Measurements from ENCODE around the gene SGCD. TPM values are rescaled to one million over a fixed set of nuclear protein-coding genes. Genes with fewer than 3 reads are reported as not detected.

SGCD gene
- total RNA-seq, 8 experiments from 2014 or later, result 0.29 to 56.2 (median 7.9) TPM

- ATAC-seq (replicated peaks in 6 of 8), result peak in 3 of 8 experiments; percentile 28 to 89 (median 53)
- Histone ChIP-seq H3K4me3 (no peak overlapping the region), H3K27ac (no peak overlapping the region), H3K4me1 (replicated peaks in 1 of 2) (peaks cover 32 to 34% of the 10 kb centered on the region in 2 donors)
- WGBS, 10 experiments, result 0 to 100% (median 79%) methylated on average over 1 to 2 of the region's 2 CpGs; no CpG with 5 or more reads in 1 of the 10 experiments
- in situ Hi-C loops (cut with MboI; ENCODE audit: low pct_unique_long_range_greater_than_20kb in 2 of 9, low sequenced_read_pairs in 9 of 9, unreplicated experiment in 9 of 9), result no loop called here
Measured at GRCh38 chr5:156691572-156691971, 364.6 kb downstream of the SGCD start.

GRCh38 chr5:156693113-156693512 is 366.1 kb downstream of the SGCD start:
- 57 to 100% (median 80%) methylated on average over 1 of the region's 1 CpG; no CpG with 5 or more reads in 3 of the 10 experiments for WGBS, 10 experiments
- Histone ChIP-seq H3K4me3 (no peak overlapping the region), H3K4me1 (replicated peaks in 1 of 2) (peaks cover 17 to 20% of the 10 kb centered on the region in 2 donors), H3K27ac (no peak overlapping the region)
- no peak for ATAC-seq (replicated peaks in 6 of 8)
- in situ Hi-C loops (cut with MboI; ENCODE audit: low pct_unique_long_range_greater_than_20kb in 2 of 9, low sequenced_read_pairs in 9 of 9, unreplicated experiment in 9 of 9), result no loop called here

GRCh38 chr5:156694598-156694997 is 367.6 kb downstream of the SGCD start:
- no peak overlapping the region for H3K27ac ChIP-seq
- WGBS, 10 experiments, result 22 to 100% (median 69%) methylated on average over 1 to 2 of the region's 2 CpGs; no CpG with 5 or more reads in 1 of the 10 experiments
- ATAC-seq (replicated peaks in 6 of 8), result no peak
- peaks cover 10 to 14% of the 10 kb centered on the region in 2 donors for H3K4me1 ChIP-seq (replicated peaks in 1 of 2)
- in situ Hi-C loops (cut with MboI; ENCODE audit: low pct_unique_long_range_greater_than_20kb in 2 of 9, low sequenced_read_pairs in 9 of 9, unreplicated experiment in 9 of 9), result no loop called here
- H3K4me3 ChIP-seq, result no peak overlapping the region

GRCh38 chr5:156695774-156696173 is 368.8 kb downstream of the SGCD start:
- no peak for ATAC-seq (replicated peaks in 6 of 8)
- in situ Hi-C loops (cut with MboI; ENCODE audit: low pct_unique_long_range_greater_than_20kb in 2 of 9, low sequenced_read_pairs in 9 of 9, unreplicated experiment in 9 of 9), result no loop called here
- WGBS, 10 experiments, result 57 to 100% (median 92%) methylated on average over 1 to 2 of the region's 2 CpGs; no CpG with 5 or more reads in 4 of the 10 experiments

DNA sequence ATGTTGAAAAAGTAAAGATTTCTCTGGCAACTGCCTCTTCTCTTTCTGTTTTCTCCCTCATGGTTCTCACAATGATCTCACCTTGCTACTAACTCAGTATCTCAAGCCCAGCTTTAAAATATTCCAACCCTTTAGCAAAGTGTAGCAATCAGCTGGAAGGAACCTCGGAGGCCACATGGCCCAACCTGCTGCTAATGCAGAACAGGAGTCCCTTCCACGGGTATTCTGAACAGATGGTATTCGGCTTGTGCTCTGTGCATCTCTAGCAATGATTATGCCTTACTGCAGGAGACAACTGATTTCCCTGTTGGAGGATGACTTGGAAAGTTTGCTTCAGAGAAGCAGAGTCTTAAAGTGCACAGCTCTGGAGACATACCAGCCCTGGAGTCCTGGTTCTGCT is 371.4 kb downstream of the SGCD start:
- peaks cover 10% of the 10 kb centered on the region in 2 donors for H3K4me1 ChIP-seq (replicated peaks in 1 of 2)
- 0 to 43% (median 0%) methylated on average over 1 to 2 of the region's 3 CpGs; no CpG with 5 or more reads in 5 of the 10 experiments for WGBS, 10 experiments

More at GRCh38 chr5:156695774-156696173, 368.8 kb downstream of the SGCD start:
- Histone ChIP-seq H3K4me3 (no peak overlapping the region), H3K27ac (no peak overlapping the region), H3K4me1 (replicated peaks in 1 of 2) (peaks cover 10 to 14% of the 10 kb centered on the region in 2 donors)

GRCh38 chr5:156699147-156699546 is 372.2 kb downstream of the SGCD start:
- no peak overlapping the region for H3K4me3 ChIP-seq
- peaks cover 2% of the 10 kb centered on the region in 2 donors for H3K4me1 ChIP-seq (replicated peaks in 1 of 2)
- no peak overlapping the region for H3K27ac ChIP-seq
- no peak for ATAC-seq (replicated peaks in 6 of 8)
- WGBS, 10 experiments, result 67 to 100% (median 100%) methylated on average over 1 of the region's 1 CpG; no CpG with 5 or more reads in 1 of the 10 experiments
- in situ Hi-C loops (cut with MboI; ENCODE audit: low pct_unique_long_range_greater_than_20kb in 2 of 9, low sequenced_read_pairs in 9 of 9, unreplicated experiment in 9 of 9), result no loop called here

More for the DNA sequence above, 371.4 kb downstream of the SGCD start:
- peak in 2 of 8 experiments; percentile 23 to 51 for ATAC-seq (replicated peaks in 6 of 8)
- Histone ChIP-seq H3K27ac (no peak overlapping the region), H3K4me3 (no peak overlapping the region)
- in situ Hi-C loops (cut with MboI; ENCODE audit: low pct_unique_long_range_greater_than_20kb in 2 of 9, low sequenced_read_pairs in 9 of 9, unreplicated experiment in 9 of 9), result no loop called here

DNA sequence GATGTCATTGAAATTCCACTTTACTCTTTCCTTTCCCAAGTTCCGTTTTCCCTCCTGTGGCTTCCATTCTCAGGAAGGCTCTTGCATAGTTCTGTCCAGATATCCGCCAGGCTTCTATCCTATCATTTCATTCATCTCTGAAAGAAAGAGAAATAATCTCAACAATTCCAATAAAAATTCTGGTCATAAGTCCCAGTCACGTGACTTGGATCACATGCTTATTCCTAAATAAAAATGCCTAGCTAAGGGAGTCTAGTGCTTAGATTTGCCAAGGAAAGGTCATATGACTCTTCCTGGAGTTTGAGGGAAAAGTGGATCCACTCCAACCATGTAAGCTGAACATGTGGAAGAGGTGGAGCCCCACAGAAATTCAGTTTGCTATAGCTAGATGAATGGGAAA is 377.2 kb downstream of the SGCD start:
- H3K4me3 ChIP-seq, result no peak overlapping the region

DNA sequence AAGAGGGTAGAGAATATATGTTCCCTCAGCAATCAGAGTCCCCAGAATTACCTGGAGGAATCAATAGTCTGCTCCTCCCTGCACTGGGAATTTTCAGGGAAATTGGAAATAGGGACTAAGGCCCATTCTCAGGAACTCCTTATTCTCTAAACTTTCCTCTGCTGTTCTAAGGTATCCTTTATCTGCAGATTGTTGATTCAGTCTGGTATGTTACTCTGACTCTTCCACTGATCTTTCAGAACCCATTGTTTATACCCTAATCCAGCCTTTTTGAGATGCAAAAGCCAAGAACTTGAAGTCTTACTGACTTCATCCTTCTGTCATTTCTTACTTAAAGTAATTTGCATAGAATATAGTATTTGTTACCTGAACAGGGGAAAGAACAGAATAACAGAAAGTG is 379.7 kb downstream of the SGCD start:
- no peak for ATAC-seq (replicated peaks in 6 of 8)
- Histone ChIP-seq H3K4me1 (replicated peaks in 1 of 2) (peaks cover 7 to 9% of the 10 kb centered on the region in 2 donors), H3K4me3 (no peak overlapping the region), H3K27ac (no peak overlapping the region)
- in situ Hi-C loops (cut with MboI; ENCODE audit: low pct_unique_long_range_greater_than_20kb in 2 of 9, low sequenced_read_pairs in 9 of 9, unreplicated experiment in 9 of 9), result no loop called here

More for the DNA sequence above, 377.2 kb downstream of the SGCD start:
- Histone ChIP-seq H3K27ac (no peak overlapping the region), H3K4me1 (replicated peaks in 1 of 2) (peaks cover 5 to 6% of the 10 kb centered on the region in 2 donors)
- in situ Hi-C loops (cut with MboI; ENCODE audit: low pct_unique_long_range_greater_than_20kb in 2 of 9, low sequenced_read_pairs in 9 of 9, unreplicated experiment in 9 of 9), result no loop called here
- ATAC-seq (replicated peaks in 6 of 8), result no peak
- 79 to 100% (median 100%) methylated on average over 1 to 3 of the region's 3 CpGs; no CpG with 5 or more reads in 1 of the 10 experiments for WGBS, 10 experiments

- H3K4me1 ChIP-seq (replicated peaks in 1 of 2), result peaks cover 7 to 9% of the 10 kb centered on the region in 2 donors
- no peak overlapping the region for H3K27ac ChIP-seq
- no peak overlapping the region for H3K4me3 ChIP-seq
- 63 to 100% (median 87%) methylated on average over 1 to 2 of the region's 2 CpGs for WGBS, 10 experiments
- in situ Hi-C loops (cut with MboI; ENCODE audit: low pct_unique_long_range_greater_than_20kb in 2 of 9, low sequenced_read_pairs in 9 of 9, unreplicated experiment in 9 of 9), result no loop called here
- no peak for ATAC-seq (replicated peaks in 6 of 8)
Measured at GRCh38 chr5:156707750-156708149, 380.8 kb downstream of the SGCD start.

DNA sequence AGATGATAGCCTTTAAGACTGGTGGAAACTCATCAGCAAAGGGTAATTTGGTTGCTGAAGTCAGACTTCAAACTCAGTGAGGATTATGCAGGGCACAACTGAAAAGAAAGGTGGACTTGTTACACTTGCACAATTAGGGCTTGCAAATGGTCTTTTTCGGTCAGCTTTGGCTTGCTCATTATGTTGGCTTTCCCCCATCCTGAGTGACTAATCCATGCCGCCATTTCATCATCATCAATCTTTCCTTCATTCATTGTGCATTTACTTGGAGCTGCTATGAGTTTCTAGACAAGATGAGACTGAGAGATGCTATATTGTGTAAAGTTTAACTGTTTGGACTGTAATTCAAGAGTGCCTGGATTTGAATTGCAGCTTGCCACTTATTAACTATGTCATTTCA is 388.3 kb downstream of the SGCD start:
- Histone ChIP-seq H3K27ac (no peak overlapping the region), H3K4me3 (no peak overlapping the region), H3K4me1 (replicated peaks in 1 of 2) (peaks cover 0 to 6% of the 10 kb centered on the region in 2 donors)
- 36 to 94% (median 57%) methylated on average over 1 to 2 of the region's 2 CpGs; no CpG with 5 or more reads in 3 of the 10 experiments for WGBS, 10 experiments
- no peak for ATAC-seq (replicated peaks in 6 of 8)
- in situ Hi-C loops (cut with MboI; ENCODE audit: low pct_unique_long_range_greater_than_20kb in 2 of 9, low sequenced_read_pairs in 9 of 9, unreplicated experiment in 9 of 9), result no loop called here

- peak in 2 of 8 experiments; percentile 97 to 100 for ATAC-seq (replicated peaks in 6 of 8)
- Histone ChIP-seq H3K4me1 (replicated peaks in 1 of 2) (peaks cover 0 to 6% of the 10 kb centered on the region in 2 donors), H3K4me3 (no peak overlapping the region), H3K27ac (no peak overlapping the region)
- 18 to 67% (median 48%) methylated on average over 1 to 4 of the region's 4 CpGs; no CpG with 5 or more reads in 1 of the 10 experiments for WGBS, 10 experiments
- in situ Hi-C loops (cut with MboI; ENCODE audit: low pct_unique_long_range_greater_than_20kb in 2 of 9, low sequenced_read_pairs in 9 of 9, unreplicated experiment in 9 of 9), result no loop called here
Measured at GRCh38 chr5:156716591-156717380, 389.8 kb downstream of the SGCD start.

DNA sequence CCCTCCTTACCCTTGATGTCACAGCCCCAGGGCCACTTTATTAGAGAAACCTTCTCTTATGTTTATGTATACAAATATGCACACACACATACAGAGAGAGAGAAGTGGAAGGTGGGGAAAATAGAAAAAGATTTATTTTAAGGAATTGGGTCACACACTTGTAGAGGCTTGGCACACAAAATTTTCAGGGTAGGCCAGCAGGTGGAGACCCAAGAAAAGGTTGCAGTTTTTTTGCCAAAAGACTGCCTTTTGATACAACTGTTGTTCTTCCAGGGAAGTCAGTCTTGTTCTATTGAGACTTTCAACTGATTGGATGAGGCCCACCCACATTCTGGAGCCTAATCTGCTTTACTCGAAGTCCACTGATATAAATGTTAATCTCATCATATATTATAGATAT is 392.0 kb downstream of the SGCD start:
- Histone ChIP-seq H3K4me3 (no peak overlapping the region), H3K27ac (no peak overlapping the region), H3K4me1 (replicated peaks in 1 of 2) (peaks cover 0 to 6% of the 10 kb centered on the region in 2 donors)
- in situ Hi-C loops (cut with MboI; ENCODE audit: low pct_unique_long_range_greater_than_20kb in 2 of 9, low sequenced_read_pairs in 9 of 9, unreplicated experiment in 9 of 9), result no loop called here
- no peak for ATAC-seq (replicated peaks in 6 of 8)
- WGBS, 10 experiments, result 67 to 100% (median 95%) methylated on average over 1 of the region's 1 CpG; no CpG with 5 or more reads in 6 of the 10 experiments

- H3K27ac ChIP-seq, result no peak overlapping the region
- H3K4me1 ChIP-seq (replicated peaks in 1 of 2), result no peaks in the 10 kb centered on the region
- peak in 1 of 8 experiments; percentile 42 for ATAC-seq (replicated peaks in 6 of 8)
- in situ Hi-C loops (cut with MboI; ENCODE audit: low pct_unique_long_range_greater_than_20kb in 2 of 9, low sequenced_read_pairs in 9 of 9, unreplicated experiment in 9 of 9), result no loop called here
- no peak overlapping the region for H3K4me3 ChIP-seq
Measured at GRCh38 chr5:156722358-156722757, 395.4 kb downstream of the SGCD start.

Measured in motor neuron (in vitro differentiated cells).